B cell (primary cell): ENCODE data around the gene RINL. TPM values are rescaled to one million over a fixed set of nuclear protein-coding genes. Genes with fewer than 3 reads are reported as not detected.
A peak's percentile ranks its signal among the peaks of the same experiment; 100 is the strongest.

Experiments used
- ATAC-seq: fragments of 200-7000 bp; cut with Tn5 transposase; one replicate; pipeline ENCODE4 v1.10.0; 2021; ENCODE audit warnings: low read depth, mild to moderate bottlenecking, moderate number of reproducible peaks, moderate library complexity
- CTCF ChIA-PET: fragments of 350-600 bp; sonication (Branson Sonifier 250); formaldehyde crosslinking; loops from one replicate; lab custom pipeline; 2021; ENCODE audit warnings: antibody characterized with exemption, inconsistent platforms; lab: Charles Lee
- POLR2A ChIA-PET: fragments of 350-600 bp; sonication (Branson Sonifier 250); formaldehyde crosslinking; loops from one replicate; lab custom pipeline; 2021; ENCODE audit warnings: antibody characterized with exemption; lab: Charles Lee
- DNase-seq: peaks from one replicate; pipeline ENCODE4 v3.0.0; 2013
- H2AFZ ChIP-seq: 2 replicates; pipeline ENCODE4 v1.6.1; 2012; ENCODE audit warnings: mild to moderate bottlenecking, low read depth, low read length; ENCODE audit not compliant: insufficient read depth, poor library complexity, severe bottlenecking
- H3K27ac ChIP-seq, 2 donors: 1 replicate in 1 of 2; 2 replicates in 1 of 2; pipeline ENCODE4 v1.5.1; 2012 to 2013; ENCODE audit warnings: low read length in 2 of 2, mild to moderate bottlenecking in 2 of 2, moderate library complexity in 1 of 2
- H3K27me3 ChIP-seq, 4 experiments: fragments of 200-600 bp in 1 of 4; sonication (generic) in 1 of 4; replicated peaks in 1 of 4; 1 replicate in 2 of 4; 2 replicates in 2 of 4; pipeline versions ENCODE4 v1.6.1 to v1.7.0; 2013 to 2016; ENCODE audit warnings: low read length in 3 of 4, mild to moderate bottlenecking in 2 of 4, mixed read lengths in 1 of 4, moderate library complexity in 1 of 4; ENCODE audit not compliant: insufficient read depth in 4 of 4, control insufficient read depth in 3 of 4; ENCODE audit errors: control extremely low read depth in 1 of 4
- H3K36me3 ChIP-seq, 2 experiments: replicated peaks in 1 of 2; 1 replicate in 1 of 2; 2 replicates in 1 of 2; pipeline versions ENCODE4 v1.6.1 to v1.7.1; 2013; ENCODE audit warnings: low read length in 1 of 2; ENCODE audit not compliant: insufficient read depth in 2 of 2, control insufficient read depth in 1 of 2; ENCODE audit errors: control extremely low read depth in 1 of 2, extremely low read depth in 1 of 2
- H3K4me1 ChIP-seq, 2 donors: fragments of 200-600 bp in 1 of 2; sonication (generic) in 1 of 2; 1 replicate in 1 of 2; 2 replicates in 1 of 2; pipeline versions ENCODE4 v1.5.1 to v1.6.1; 2013 to 2017; ENCODE audit warnings: low read length in 2 of 2; ENCODE audit not compliant: control insufficient read depth in 2 of 2, insufficient read depth in 2 of 2
- H3K4me2 ChIP-seq: replicated peaks from 2 replicates; pipeline ENCODE3; 2012; ENCODE audit warnings: mild to moderate bottlenecking, low read depth, low read length; ENCODE audit not compliant: poor library complexity, severe bottlenecking
- H3K4me3 ChIP-seq, 5 experiments: fragments of 200-600 bp in 1 of 5; sonication (generic) in 1 of 5; 1 replicate in 3 of 5; 2 replicates in 2 of 5; pipeline versions ENCODE4 v1.5.1 to v1.7.0; 2011 to 2016; ENCODE audit warnings: low read length in 4 of 5, mild to moderate bottlenecking in 4 of 5, low read depth in 2 of 5, control low read depth in 1 of 5, moderate library complexity in 1 of 5; ENCODE audit not compliant: insufficient read depth in 1 of 5; ENCODE audit errors: control extremely low read depth in 1 of 5, extremely low read depth in 1 of 5
- H3K79me2 ChIP-seq: fragments of 200-600 bp; sonication (generic); one replicate; pipeline ENCODE4 v1.6.0; 2016; ENCODE audit warnings: low read length; ENCODE audit not compliant: control insufficient read depth, insufficient read depth
- H3K9ac ChIP-seq: fragments of 200-600 bp; sonication (generic); 2 replicates; pipeline ENCODE4 v1.6.1; 2017; ENCODE audit warnings: mild to moderate bottlenecking, low read length, moderate library complexity
- H3K9me3 ChIP-seq, 3 donors: one replicate each; pipeline versions ENCODE4 v1.6.1 to v1.7.1; 2013; ENCODE audit warnings: low read length in 2 of 3; ENCODE audit not compliant: control insufficient read depth in 2 of 3, insufficient read depth in 1 of 3; ENCODE audit errors: control extremely low read depth in 1 of 3
- H4K20me1 ChIP-seq: 2 replicates; pipeline ENCODE4 v1.6.0; 2012; ENCODE audit warnings: mild to moderate bottlenecking, low read length; ENCODE audit not compliant: insufficient read depth, control insufficient read depth, poor library complexity, severe bottlenecking
- H3K27ac Mint-ChIP-seq: one replicate; pipeline ENCODE4 v1.8.0; 2021; ENCODE audit warnings: mixed read lengths
- H3K27me3 Mint-ChIP-seq: one replicate; pipeline ENCODE4 v1.8.0; 2021; ENCODE audit warnings: mixed read lengths
- H3K4me1 Mint-ChIP-seq: one replicate; pipeline ENCODE4 v1.8.0; 2021; ENCODE audit warnings: mixed read lengths
- H3K4me3 Mint-ChIP-seq: one replicate; pipeline ENCODE4 v1.8.0; 2021; ENCODE audit warnings: mixed read lengths
- H3K9me3 Mint-ChIP-seq: one replicate; pipeline ENCODE4 v1.8.0; 2022; ENCODE audit warnings: mixed read lengths; ENCODE audit not compliant: insufficient read depth
- CTCF ChIP-seq: fragments of 200-600 bp; IDR thresholded peaks from one replicate; pipeline ENCODE4 v1.8.0; 2022; ENCODE audit warnings: antibody characterized with exemption, mild to moderate bottlenecking
- EZH2 ChIP-seq: IDR thresholded peaks from 2 replicates; pipeline ENCODE4 v1.6.1; 2012; ENCODE audit warnings: borderline replicate concordance, low read depth, mild to moderate bottlenecking, moderate library complexity, low read length; ENCODE audit not compliant: insufficient read depth, poor library complexity, severe bottlenecking
- WGBS: methylation state at CpG from one replicate; pipeline ENCODE4 v1.1.5; 2013; ENCODE audit warnings: missing lambda C conversion rate; ENCODE audit not compliant: insufficient coverage; 5-methylcytosine and 5-hydroxymethylcytosine counted together
- intact Hi-C: fragments of 100-400 bp; cut with micrococcal nuclease; formaldehyde crosslinking; loops from one replicate; pipeline ENCODE4 v1.10.0; 2022
- polyA plus RNA-seq: library from polyadenylated mRNA; depleted of rRNA; stranded (reverse); fragments of >200 nt; gene quantifications from 2 replicates; pipeline ENCODE4 v1.2.3, GENCODE V29; 2012
- total RNA-seq, 2 donors: library from RNA; stranded (reverse); fragments of 120-200 nt in 1 of 2; gene quantifications; 1 replicate in 1 of 2; 2 replicates in 1 of 2; pipeline versions ENCODE4 v1.2.3 to v1.2.4, GENCODE V29; 2013 to 2022

RINL gene
- total and polyA plus RNA-seq, 2 donors (not counting 1 experiment from before 2014, with no cell fraction given): 67.0 to 113 TPM

GRCh38 chr19:38840583-38840968 is 37.5 kb downstream of the RINL start:
- TF ChIP-seq CTCF: no peak
- TF ChIP-seq EZH2: no peak
- Histone ChIP-seq H3K4me2 (no peak overlapping the region), H4K20me1 (peaks cover 91% of the 10 kb centered on the region), H3K36me3 (peaks cover 17 to 96% of the 10 kb centered on the region in 2 experiments), H2AFZ (no peak overlapping the region), H3K9ac (no peak overlapping the region), H3K27ac (peak overlapping the region in 1 of 2 donors; percentile 37), H3K4me3 (no peak overlapping the region), H3K4me1 (peaks cover 35 to 37% of the 10 kb centered on the region in 2 donors), H3K9me3 (no peaks in the 10 kb centered on the region), H3K79me2 (peaks cover 62% of the 10 kb centered on the region), H3K27me3 (no peaks in the 10 kb centered on the region)
- intact Hi-C loops: no loop called here
- H3K4me1 Mint-ChIP-seq: peaks cover 42% of the 10 kb centered on the region
- no peaks in the 10 kb centered on the region for H3K27me3 Mint-ChIP-seq
- no peaks in the 10 kb centered on the region for H3K9me3 Mint-ChIP-seq
- no peak overlapping the region for H3K4me3 Mint-ChIP-seq
- DNase-seq (no peak), ATAC-seq (no peak)
- ChIA-PET CTCF (interaction anchor here (0.8 to 0.9 kb wide), 3 partner anchors 29 to 108 kb away, joined by 3 read pairs; no protein-coding TSS in a partner anchor), POLR2A (interaction anchor here (0.6 kb wide), 2 partner anchors 8 to 23 kb away, joined by 3 to 6 read pairs; no protein-coding TSS in a partner anchor)
- 97% methylated on average over 4 of the region's 5 CpGs for WGBS
- no peak overlapping the region for H3K27ac Mint-ChIP-seq

- H3K4me2 ChIP-seq: no peak overlapping the region
- peaks cover 35 to 37% of the 10 kb centered on the region in 2 donors for H3K4me1 ChIP-seq
- H2AFZ ChIP-seq: no peak overlapping the region
- H3K9me3 ChIP-seq: no peaks in the 10 kb centered on the region
- intact Hi-C loops: no loop called here
- Mint-ChIP-seq H3K4me1 (peaks cover 38% of the 10 kb centered on the region), H3K9me3 (no peaks in the 10 kb centered on the region), H3K27me3 (no peaks in the 10 kb centered on the region), H3K27ac (no peak overlapping the region), H3K4me3 (no peak overlapping the region)
- H3K9ac ChIP-seq: no peak overlapping the region
- DNase-seq: no peak
- peaks cover 15 to 90% of the 10 kb centered on the region in 2 experiments for H3K36me3 ChIP-seq
- TF ChIP-seq EZH2 (no peak), CTCF (no peak)
- ChIA-PET CTCF (interaction anchor here (0.8 kb wide), 1 partner anchor 29 kb away, joined by 3 read pairs; no protein-coding TSS in a partner anchor), POLR2A (interaction anchor here (0.6 kb wide), 2 partner anchors 24 to 659 kb away, joined by 6 to 7 read pairs; partner anchors contain the start of gene DLL3)
- ATAC-seq: no peak
- H3K4me3 ChIP-seq: no peak overlapping the region
- H3K79me2 ChIP-seq: peaks cover 56% of the 10 kb centered on the region
- H4K20me1 ChIP-seq: peaks cover 86% of the 10 kb centered on the region
- 100% methylated on average over 4 of the region's 28 CpGs for WGBS
- no peaks in the 10 kb centered on the region for H3K27me3 ChIP-seq
- no peak overlapping the region for H3K27ac ChIP-seq
Observed at GRCh38 chr19:38839816-38840582, 38.1 kb downstream of the RINL start.
